ENCODE data around the gene CLPSL1. TPM values are rescaled to one million over a fixed set of nuclear protein-coding genes. Genes with fewer than 3 reads are reported as not detected.

The CLPSL1 gene
- total and polyA plus RNA-seq, 2 of the 13 experiments (the other 11 are each of a cell fraction or from before 2014, with no cell fraction given), result not detected

DNA sequence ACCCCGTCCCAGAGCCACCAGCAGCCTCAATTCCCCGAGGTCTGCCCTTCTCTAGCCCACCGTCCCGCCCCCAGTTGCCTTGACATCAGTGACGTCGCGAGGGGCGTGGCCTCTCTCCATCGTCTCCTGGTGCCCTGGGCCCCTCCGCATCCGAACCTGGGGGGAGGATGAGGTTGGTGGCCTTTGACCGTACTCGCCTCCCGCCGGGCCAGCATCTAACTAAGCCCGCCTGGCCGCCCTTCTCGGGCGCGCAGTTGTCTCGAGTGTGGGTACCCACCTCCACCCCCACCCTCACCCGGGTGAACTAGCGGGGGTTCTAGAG is 49.4 kb upstream of the CLPSL1 start (continued):
- TF ChIP-seq, protein P1, sequence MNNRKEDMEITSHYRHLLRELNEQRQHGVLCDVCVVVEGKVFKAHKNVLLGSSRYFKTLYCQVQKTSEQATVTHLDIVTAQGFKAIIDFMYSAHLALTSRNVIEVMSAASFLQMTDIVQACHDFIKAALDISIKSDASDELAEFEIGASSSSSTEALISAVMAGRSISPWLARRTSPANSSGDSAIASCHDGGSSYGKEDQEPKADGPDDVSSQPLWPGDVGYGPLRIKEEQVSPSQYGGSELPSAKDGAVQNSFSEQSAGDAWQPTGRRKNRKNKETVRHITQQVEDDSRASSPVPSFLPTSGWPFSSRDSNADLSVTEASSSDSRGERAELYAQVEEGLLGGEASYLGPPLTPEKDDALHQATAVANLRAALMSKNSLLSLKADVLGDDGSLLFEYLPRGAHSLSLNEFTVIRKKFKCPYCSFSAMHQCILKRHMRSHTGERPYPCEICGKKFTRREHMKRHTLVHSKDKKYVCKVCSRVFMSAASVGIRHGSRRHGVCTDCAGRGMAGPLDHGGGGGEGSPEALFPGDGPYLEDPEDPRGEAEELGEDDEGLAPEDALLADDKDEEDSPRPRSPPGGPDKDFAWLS (CRISPR knock-in tag; IDR thresholded peaks at IDR 0.05; ENCODE audit: borderline replicate concordance), result no peak
- TF ChIP-seq SALL2 (CRISPR knock-in tag; IDR thresholded peaks at IDR 0.05) (peak; percentile 33; the same call in 1 of the 2 replicates), ZNF607 (CRISPR knock-in tag; IDR thresholded peaks at IDR 0.05; ENCODE audit: borderline replicate concordance) (no peak), SNAPC2 (CRISPR knock-in tag; IDR thresholded peaks at IDR 0.05) (peak; percentile 11; the same call in 1 of the 2 replicates), PCBP2 (optimal IDR thresholded peaks at IDR 0.05; ENCODE audit: low read depth, low read length, poor library complexity, severe bottlenecking) (no peak), ARNT (IDR thresholded peaks at IDR 0.05) (no peak), AHR (CRISPR knock-in tag; IDR thresholded peaks at IDR 0.05) (no peak), YEATS2 (CRISPR knock-in tag; IDR thresholded peaks at IDR 0.05; ENCODE audit: borderline replicate concordance) (no peak), ZC3H13 (CRISPR knock-in tag; IDR thresholded peaks at IDR 0.05) (no peak; the same call in 1 of the 2 replicates), HOXA9 (CRISPR knock-in tag; IDR thresholded peaks at IDR 0.05; ENCODE audit: borderline replicate concordance) (no peak), ZNF33A (CRISPR knock-in tag; IDR thresholded peaks at IDR 0.05; ENCODE audit: borderline replicate concordance) (no peak), ZNF747 (CRISPR knock-in tag; IDR thresholded peaks at IDR 0.05; ENCODE audit: borderline replicate concordance) (no peak), SKI (IDR thresholded peaks at IDR 0.05; ENCODE audit: partially characterized antibody) (no peak), JUNB (CRISPR knock-in tag; IDR thresholded peaks at IDR 0.05; ENCODE audit: borderline replicate concordance) (no peak), ZZZ3 (CRISPR knock-in tag; IDR thresholded peaks at IDR 0.05; ENCODE audit: borderline replicate concordance) (no peak), SP1 (IDR thresholded peaks at IDR 0.05) (no peak), SP1 (CRISPR knock-in tag; IDR thresholded peaks at IDR 0.05) (peak; percentile 95), ZNF562 (CRISPR knock-in tag; IDR thresholded peaks at IDR 0.05; ENCODE audit: borderline replicate concordance) (no peak), HDAC6 (IDR thresholded peaks at IDR 0.05; ENCODE audit: low read depth, low read length) (no peak), ZNF234 (CRISPR knock-in tag; conservative IDR thresholded peaks at IDR 0.05) (no peak)
- TF ChIP-seq, protein P2, sequence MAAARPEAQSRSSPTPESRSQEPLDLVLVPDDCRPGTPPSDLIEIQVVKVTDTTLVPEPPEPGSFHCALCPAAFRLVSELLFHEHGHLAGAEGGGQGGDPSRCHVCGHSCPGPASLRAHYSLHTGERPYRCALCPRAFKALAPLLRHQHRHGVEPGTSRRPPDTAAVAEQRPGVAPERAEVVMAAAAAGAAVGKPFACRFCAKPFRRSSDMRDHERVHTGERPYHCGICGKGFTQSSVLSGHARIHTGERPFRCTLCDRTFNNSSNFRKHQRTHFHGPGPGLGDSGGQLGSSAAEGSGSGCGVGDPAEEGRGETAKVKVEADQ (CRISPR knock-in tag; IDR thresholded peaks at IDR 0.05; ENCODE audit: borderline replicate concordance), result no peak; the same call in 1 of the 2 replicates
- TF ChIP-seq, protein P3, sequence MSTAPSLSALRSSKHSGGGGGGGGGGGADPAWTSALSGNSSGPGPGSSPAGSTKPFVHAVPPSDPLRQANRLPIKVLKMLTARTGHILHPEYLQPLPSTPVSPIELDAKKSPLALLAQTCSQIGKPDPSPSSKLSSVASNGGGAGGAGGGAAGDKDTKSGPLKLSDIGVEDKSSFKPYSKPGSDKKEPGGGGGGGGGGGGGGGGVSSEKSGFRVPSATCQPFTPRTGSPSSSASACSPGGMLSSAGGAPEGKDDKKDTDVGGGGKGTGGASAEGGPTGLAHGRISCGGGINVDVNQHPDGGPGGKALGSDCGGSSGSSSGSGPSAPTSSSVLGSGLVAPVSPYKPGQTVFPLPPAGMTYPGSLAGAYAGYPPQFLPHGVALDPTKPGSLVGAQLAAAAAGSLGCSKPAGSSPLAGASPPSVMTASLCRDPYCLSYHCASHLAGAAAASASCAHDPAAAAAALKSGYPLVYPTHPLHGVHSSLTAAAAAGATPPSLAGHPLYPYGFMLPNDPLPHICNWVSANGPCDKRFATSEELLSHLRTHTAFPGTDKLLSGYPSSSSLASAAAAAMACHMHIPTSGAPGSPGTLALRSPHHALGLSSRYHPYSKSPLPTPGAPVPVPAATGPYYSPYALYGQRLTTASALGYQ (CRISPR knock-in tag; IDR thresholded peaks at IDR 0.05), result no peak
- TF ChIP-seq, protein P4, sequence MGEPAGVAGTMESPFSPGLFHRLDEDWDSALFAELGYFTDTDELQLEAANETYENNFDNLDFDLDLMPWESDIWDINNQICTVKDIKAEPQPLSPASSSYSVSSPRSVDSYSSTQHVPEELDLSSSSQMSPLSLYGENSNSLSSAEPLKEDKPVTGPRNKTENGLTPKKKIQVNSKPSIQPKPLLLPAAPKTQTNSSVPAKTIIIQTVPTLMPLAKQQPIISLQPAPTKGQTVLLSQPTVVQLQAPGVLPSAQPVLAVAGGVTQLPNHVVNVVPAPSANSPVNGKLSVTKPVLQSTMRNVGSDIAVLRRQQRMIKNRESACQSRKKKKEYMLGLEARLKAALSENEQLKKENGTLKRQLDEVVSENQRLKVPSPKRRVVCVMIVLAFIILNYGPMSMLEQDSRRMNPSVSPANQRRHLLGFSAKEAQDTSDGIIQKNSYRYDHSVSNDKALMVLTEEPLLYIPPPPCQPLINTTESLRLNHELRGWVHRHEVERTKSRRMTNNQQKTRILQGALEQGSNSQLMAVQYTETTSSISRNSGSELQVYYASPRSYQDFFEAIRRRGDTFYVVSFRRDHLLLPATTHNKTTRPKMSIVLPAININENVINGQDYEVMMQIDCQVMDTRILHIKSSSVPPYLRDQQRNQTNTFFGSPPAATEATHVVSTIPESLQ (CRISPR knock-in tag; conservative IDR thresholded peaks at IDR 0.05), result no peak
